GM23338 (cell line): ENCODE data around the gene FEN1.

ENCODE experiments used
- CTCF ChIP-seq, 2 experiments: fragments of 200-600 bp in 1 of 2; sonication (generic) in 1 of 2; conservative IDR thresholded peaks; 2 replicates each; pipeline versions ENCODE4 v1.5.1 to v1.6.1; 2016 to 2017; ENCODE audit warnings: antibody characterized with exemption in 2 of 2, low read depth in 2 of 2, mild to moderate bottlenecking in 2 of 2, moderate library complexity in 1 of 2
- EZH2phosphoT487 ChIP-seq: fragments of 200-600 bp; sonication (generic); IDR thresholded peaks from one replicate; pipeline ENCODE4 v1.8.1; 2018; ENCODE audit warnings: antibody characterized with exemption; ENCODE audit not compliant: unreplicated experiment

DNA sequence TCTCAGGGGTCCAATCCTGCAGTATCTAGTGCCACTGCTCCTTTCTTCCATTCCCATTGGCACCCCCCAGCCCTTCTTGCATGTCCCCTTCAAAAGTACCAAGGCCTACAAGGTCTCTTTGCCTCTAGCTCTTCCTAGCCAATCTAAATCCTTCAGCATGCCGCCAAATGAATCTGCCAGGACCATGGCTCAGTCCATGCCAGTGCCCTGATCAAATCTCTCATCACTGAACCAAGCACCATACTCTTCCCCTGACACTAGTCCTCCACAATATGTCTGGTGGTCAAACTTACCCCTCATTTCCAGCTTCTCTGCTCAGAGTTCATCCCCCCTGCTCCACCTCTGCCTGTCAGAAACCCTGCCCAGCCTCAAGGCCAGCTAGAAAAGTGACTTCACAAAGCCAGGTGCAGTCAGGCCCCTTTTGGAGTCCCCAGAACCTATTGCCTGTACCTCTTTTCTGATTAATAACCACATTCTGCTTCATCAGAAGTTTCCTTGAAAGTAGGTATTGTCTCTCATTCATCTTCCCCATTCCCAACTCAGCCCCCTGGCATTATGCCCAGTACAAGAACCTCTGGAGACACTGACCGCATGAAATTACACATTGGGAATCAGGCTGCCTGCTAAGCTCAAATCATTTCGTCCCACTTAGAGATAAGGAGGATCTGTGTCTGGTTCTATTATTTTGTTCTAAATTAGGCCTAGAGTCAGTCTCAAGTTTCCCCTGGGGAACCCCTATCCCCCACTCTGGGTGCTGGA, 11.4 kb downstream of the FEN1 start:
- no peak for TF ChIP-seq CTCF (conservative IDR thresholded peaks at IDR 0.05; ENCODE audit: low read depth in 2 of 2)
- TF ChIP-seq EZH2phosphoT487 = no peak
